22Rv1 (cell line): ENCODE results near the gene CBFA2T2.

Experiments
- CTCF ChIP-seq: fragments of 450-650 bp; IDR thresholded peaks from 2 replicates; pipeline ENCODE4 v1.5.1; 2017; ENCODE audit warnings: mild to moderate bottlenecking
- ZFX ChIP-seq: fragments of 450-650 bp; IDR thresholded peaks from 2 replicates; pipeline ENCODE4 v1.6.1; 2017; ENCODE audit warnings: antibody characterized with exemption, borderline replicate concordance

GRCh38 chr20:33612001-33612400, 122.1 kb downstream of the CBFA2T2 start:
- TF ChIP-seq CTCF (no peak), ZFX (no peak)
